ENCODE measurements around the gene ADK. TPM values are rescaled to one million over a fixed set of nuclear protein-coding genes. Genes with fewer than 3 reads are reported as not detected.
A peak's percentile ranks its signal among the peaks of the same experiment; 100 is the strongest.

Gene ADK
- total RNA-seq, 1 donor from 2014 or later: 62.0 TPM

DNA sequence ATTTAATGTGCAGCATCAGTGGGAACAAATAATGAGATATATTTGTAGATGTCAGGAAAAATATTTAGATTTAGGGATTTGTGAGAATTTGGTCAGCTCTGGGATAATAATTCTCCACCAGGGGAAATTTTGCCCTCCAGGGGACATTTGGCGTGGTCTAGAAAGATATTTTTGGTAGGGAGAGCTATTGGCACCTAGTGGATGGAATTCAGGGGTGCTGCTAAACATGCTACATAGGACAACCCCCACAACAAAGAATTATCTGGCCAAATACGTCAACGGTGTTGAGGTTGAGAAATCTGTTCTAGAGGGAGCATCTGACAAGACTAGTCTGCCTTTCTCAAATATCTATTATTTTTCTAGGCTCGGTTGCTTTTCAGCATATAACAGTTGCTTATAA, 2.1 kb downstream of the ADK start:
- no peak overlapping the region for H3K27ac Mint-ChIP-seq (ENCODE audit: unreplicated experiment)
- TF ChIP-seq, protein P1, sequence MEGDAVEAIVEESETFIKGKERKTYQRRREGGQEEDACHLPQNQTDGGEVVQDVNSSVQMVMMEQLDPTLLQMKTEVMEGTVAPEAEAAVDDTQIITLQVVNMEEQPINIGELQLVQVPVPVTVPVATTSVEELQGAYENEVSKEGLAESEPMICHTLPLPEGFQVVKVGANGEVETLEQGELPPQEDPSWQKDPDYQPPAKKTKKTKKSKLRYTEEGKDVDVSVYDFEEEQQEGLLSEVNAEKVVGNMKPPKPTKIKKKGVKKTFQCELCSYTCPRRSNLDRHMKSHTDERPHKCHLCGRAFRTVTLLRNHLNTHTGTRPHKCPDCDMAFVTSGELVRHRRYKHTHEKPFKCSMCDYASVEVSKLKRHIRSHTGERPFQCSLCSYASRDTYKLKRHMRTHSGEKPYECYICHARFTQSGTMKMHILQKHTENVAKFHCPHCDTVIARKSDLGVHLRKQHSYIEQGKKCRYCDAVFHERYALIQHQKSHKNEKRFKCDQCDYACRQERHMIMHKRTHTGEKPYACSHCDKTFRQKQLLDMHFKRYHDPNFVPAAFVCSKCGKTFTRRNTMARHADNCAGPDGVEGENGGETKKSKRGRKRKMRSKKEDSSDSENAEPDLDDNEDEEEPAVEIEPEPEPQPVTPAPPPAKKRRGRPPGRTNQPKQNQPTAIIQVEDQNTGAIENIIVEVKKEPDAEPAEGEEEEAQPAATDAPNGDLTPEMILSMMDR (IDR thresholded peaks at IDR 0.05; ENCODE audit: insufficient read depth, low read depth, low read length): peak; percentile 51
- no peak for TF ChIP-seq EZH2 (IDR thresholded peaks at IDR 0.05; ENCODE audit: insufficient read depth, low read length)

DNA sequence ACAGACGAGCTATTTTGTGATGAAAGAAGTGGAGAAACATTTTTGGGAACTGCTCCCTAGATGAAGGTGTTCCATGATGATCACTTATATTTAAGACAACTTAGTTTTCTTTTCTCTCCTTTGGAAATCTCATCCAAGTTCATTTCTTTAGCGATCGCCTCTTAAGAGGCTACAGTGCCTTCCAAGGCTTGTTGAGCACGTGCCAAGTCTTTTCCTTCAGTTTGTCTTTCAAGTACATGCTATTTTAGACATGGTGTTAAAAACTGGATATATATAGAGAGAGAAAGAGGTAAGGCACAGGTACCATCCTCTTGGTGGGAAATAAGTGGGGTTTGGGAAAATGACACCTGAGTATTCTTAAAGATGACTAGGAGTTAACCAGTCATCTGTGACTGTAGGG, 2.7 kb downstream of the ADK start:
- Histone ChIP-seq H2AFZ (ENCODE audit: low read depth, low read length) (no peak overlapping the region), H3K27me3 (ENCODE audit: insufficient read depth, low read length) (no peaks in the 10 kb centered on the region), H3K79me2 (ENCODE audit: insufficient read depth, low read length) (peaks cover 31% of the 10 kb centered on the region), H3K36me3 (ENCODE audit: insufficient read depth, low read length) (no peaks in the 10 kb centered on the region), H3K4me3 (ENCODE audit: insufficient read depth, low read depth, low read length) (no peak overlapping the region), H3K9me3 (ENCODE audit: insufficient read depth, low read depth, low read length) (no peaks in the 10 kb centered on the region), H3K4me1 (ENCODE audit: insufficient read depth, low read length) (peaks cover 7% of the 10 kb centered on the region), H3K9ac (ENCODE audit: low read length) (no peak overlapping the region), H4K20me1 (ENCODE audit: insufficient read depth, low read length) (peaks cover 14% of the 10 kb centered on the region), H3K27ac (ENCODE audit: low read depth, low read length) (no peak overlapping the region), H3K4me2 (ENCODE audit: low read length) (no peak overlapping the region)
- no peak overlapping the region for H3K4me3 Mint-ChIP-seq (ENCODE audit: unreplicated experiment)
- no peak overlapping the region for H3K27ac Mint-ChIP-seq (ENCODE audit: unreplicated experiment)
- peaks cover 14% of the 10 kb centered on the region for H3K4me1 Mint-ChIP-seq (ENCODE audit: low read depth, unreplicated experiment)
- no peaks in the 10 kb centered on the region for H3K27me3 Mint-ChIP-seq (ENCODE audit: low read depth, unreplicated experiment)
- no peaks in the 10 kb centered on the region for H3K36me3 Mint-ChIP-seq (ENCODE audit: low read depth, unreplicated experiment)
- DNase-seq (ENCODE audit: low read depth): no peak
- H3K9me3 Mint-ChIP-seq (ENCODE audit: unreplicated experiment): no peaks in the 10 kb centered on the region
- TF ChIP-seq, protein P1 (IDR thresholded peaks at IDR 0.05; ENCODE audit: insufficient read depth, low read depth, low read length): no peak
- TF ChIP-seq EZH2 (IDR thresholded peaks at IDR 0.05; ENCODE audit: insufficient read depth, low read length): no peak
- no peak for FAIRE-seq

More for the DNA sequence above, 2.1 kb downstream of the ADK start:
- Histone ChIP-seq H3K27me3 (ENCODE audit: insufficient read depth, low read length) (no peaks in the 10 kb centered on the region), H3K9me3 (ENCODE audit: insufficient read depth, low read depth, low read length) (no peaks in the 10 kb centered on the region), H3K4me3 (ENCODE audit: insufficient read depth, low read depth, low read length) (no peak overlapping the region), H3K79me2 (ENCODE audit: insufficient read depth, low read length) (peaks cover 34% of the 10 kb centered on the region), H3K9ac (ENCODE audit: low read length) (no peak overlapping the region), H3K4me2 (ENCODE audit: low read length) (no peak overlapping the region), H3K36me3 (ENCODE audit: insufficient read depth, low read length) (no peaks in the 10 kb centered on the region), H3K4me1 (ENCODE audit: insufficient read depth, low read length) (peaks cover 7% of the 10 kb centered on the region), H4K20me1 (ENCODE audit: insufficient read depth, low read length) (peaks cover 18% of the 10 kb centered on the region), H3K27ac (ENCODE audit: low read depth, low read length) (no peak overlapping the region), H2AFZ (ENCODE audit: low read depth, low read length) (no peak overlapping the region)
- Mint-ChIP-seq H3K4me1 (ENCODE audit: low read depth, unreplicated experiment) (peaks cover 14% of the 10 kb centered on the region), H3K4me3 (ENCODE audit: unreplicated experiment) (peak overlapping the region; percentile 62), H3K27me3 (ENCODE audit: low read depth, unreplicated experiment) (no peaks in the 10 kb centered on the region), H3K9me3 (ENCODE audit: unreplicated experiment) (no peaks in the 10 kb centered on the region), H3K36me3 (ENCODE audit: low read depth, unreplicated experiment) (peaks cover 2% of the 10 kb centered on the region)
- FAIRE-seq: no peak
- DNase-seq (ENCODE audit: low read depth): peak; percentile 35

DNA sequence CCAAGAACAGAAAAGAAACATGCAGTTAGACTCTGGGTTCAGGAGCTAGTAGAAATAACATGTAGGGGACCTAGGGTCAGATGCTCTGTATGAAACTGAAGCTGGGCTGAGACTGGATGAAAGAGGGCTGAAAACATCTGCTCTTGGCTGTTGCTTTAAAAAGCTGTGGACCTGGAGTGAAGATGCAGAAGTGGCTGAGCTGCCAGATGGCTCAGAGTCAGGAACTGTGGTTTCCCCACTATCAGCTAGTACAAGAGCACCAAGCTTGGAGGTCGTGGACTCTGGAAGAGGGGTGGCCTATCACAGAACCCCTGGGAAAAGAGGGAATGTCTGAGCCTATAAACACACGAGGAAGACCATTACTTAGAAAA, 5.9 kb downstream of the ADK start:
- Histone ChIP-seq H2AFZ (ENCODE audit: low read depth, low read length) (no peak overlapping the region), H3K9me3 (ENCODE audit: insufficient read depth, low read depth, low read length) (no peaks in the 10 kb centered on the region), H3K27ac (ENCODE audit: low read depth, low read length) (no peak overlapping the region), H3K4me1 (ENCODE audit: insufficient read depth, low read length) (no peaks in the 10 kb centered on the region), H3K4me3 (ENCODE audit: insufficient read depth, low read depth, low read length) (no peak overlapping the region), H3K9ac (ENCODE audit: low read length) (no peak overlapping the region), H3K79me2 (ENCODE audit: insufficient read depth, low read length) (peaks cover 7% of the 10 kb centered on the region), H3K4me2 (ENCODE audit: low read length) (no peak overlapping the region), H3K27me3 (ENCODE audit: insufficient read depth, low read length) (no peaks in the 10 kb centered on the region), H4K20me1 (ENCODE audit: insufficient read depth, low read length) (peaks cover 4% of the 10 kb centered on the region), H3K36me3 (ENCODE audit: insufficient read depth, low read length) (no peaks in the 10 kb centered on the region)
- no peak for FAIRE-seq
- Mint-ChIP-seq H3K36me3 (ENCODE audit: low read depth, unreplicated experiment) (no peaks in the 10 kb centered on the region), H3K27ac (ENCODE audit: unreplicated experiment) (no peak overlapping the region), H3K4me1 (ENCODE audit: low read depth, unreplicated experiment) (peaks cover 14% of the 10 kb centered on the region), H3K27me3 (ENCODE audit: low read depth, unreplicated experiment) (no peaks in the 10 kb centered on the region), H3K9me3 (ENCODE audit: unreplicated experiment) (no peaks in the 10 kb centered on the region), H3K4me3 (ENCODE audit: unreplicated experiment) (no peak overlapping the region)
- TF ChIP-seq, protein P1 (IDR thresholded peaks at IDR 0.05; ENCODE audit: insufficient read depth, low read depth, low read length): no peak
- no peak for TF ChIP-seq EZH2 (IDR thresholded peaks at IDR 0.05; ENCODE audit: insufficient read depth, low read length)
- peak; percentile 51 for DNase-seq (ENCODE audit: low read depth)
